HK-2 (cell line): Measurements from ENCODE around the gene ALK.

ENCODE experiments used
- DNase-seq: peaks from one replicate; pipeline ENCODE4 v3.0.0-alpha.2; 2018; ENCODE audit not compliant: unreplicated experiment

Gene ALK

GRCh38 chr2:29452036-29452435, 469.4 kb downstream of the ALK start:
- DNase-seq: no peak

- no peak for DNase-seq
Observed at GRCh38 chr2:29450596-29451222, 470.7 kb downstream of the ALK start.

- DNase-seq: no peak
Observed at GRCh38 chr2:29449499-29449898, 471.9 kb downstream of the ALK start.

GRCh38 chr2:29448096-29448688, 473.2 kb downstream of the ALK start:
- no peak for DNase-seq

- DNase-seq: no peak
Observed at GRCh38 chr2:29447513-29447912, 473.9 kb downstream of the ALK start.

- DNase-seq: no peak
Observed at GRCh38 chr2:29446847-29447246, 474.5 kb downstream of the ALK start.

GRCh38 chr2:29444150-29444549, 477.2 kb downstream of the ALK start:
- no peak for DNase-seq

- no peak for DNase-seq
Observed at GRCh38 chr2:29443627-29444026, 477.8 kb downstream of the ALK start.

- DNase-seq: no peak
Observed at GRCh38 chr2:29443151-29443550, 478.2 kb downstream of the ALK start.

GRCh38 chr2:29440921-29441623, 480.3 kb downstream of the ALK start:
- no peak for DNase-seq

GRCh38 chr2:29433920-29434319, 487.5 kb downstream of the ALK start:
- no peak for DNase-seq

- no peak for DNase-seq
Observed at GRCh38 chr2:29433128-29433527, 488.3 kb downstream of the ALK start.

- no peak for DNase-seq
Observed at GRCh38 chr2:29431485-29431884, 489.9 kb downstream of the ALK start.

- no peak for DNase-seq
Observed at GRCh38 chr2:29430382-29431112, 490.8 kb downstream of the ALK start.

- DNase-seq: no peak
Observed at GRCh38 chr2:29426354-29426753, 495.0 kb downstream of the ALK start.

- DNase-seq: no peak
Observed at GRCh38 chr2:29425866-29426265, 495.5 kb downstream of the ALK start.

GRCh38 chr2:29423061-29423666, 498.2 kb downstream of the ALK start:
- no peak for DNase-seq

- DNase-seq: no peak
Observed at GRCh38 chr2:29420999-29421782, 500.2 kb downstream of the ALK start.

GRCh38 chr2:29420464-29420863, 500.9 kb downstream of the ALK start:
- no peak for DNase-seq

- no peak for DNase-seq
Observed at GRCh38 chr2:29417630-29418029, 503.8 kb downstream of the ALK start.

GRCh38 chr2:29412197-29412925, 509.0 kb downstream of the ALK start:
- no peak for DNase-seq
